A549 (cell line): ENCODE measurements around the gene MXI1. TPM values are rescaled to one million over a fixed set of nuclear protein-coding genes. Genes with fewer than 3 reads are reported as not detected.
"Not testable (repeated sequence)": the region's sequence is repeated elsewhere in the genome, so short reads cannot be mapped to it uniquely, and the experiment has no call there.

Experiments used
- ATAC-seq, 2 experiments: fragments of 200-7000 bp in 1 of 2; fragments of >200 bp in 1 of 2; cut with Nextera tagmentation in 1 of 2; cut with Tn5 transposase in 1 of 2; 3 replicates each; pipeline versions ENCODE4 v1.8.0 to v1.9.1; 2018 to 2020; ENCODE audit warnings: mild to moderate bottlenecking in 1 of 2, moderate library complexity in 1 of 2
- CTCF ChIA-PET: fragments of 300-600 bp; sonication (Branson Sonifier 250); formaldehyde crosslinking; extraction: SDS; loops from one replicate; lab custom pipeline; 2021; ENCODE audit warnings: antibody characterized with exemption, inconsistent platforms; lab: Yijun Ruan, JAX
- POLR2A ChIA-PET: fragments of 350-600 bp; formaldehyde crosslinking; extraction: SDS; loops from one replicate; lab custom pipeline; 2021; ENCODE audit warnings: antibody characterized with exemption, inconsistent platforms; lab: Yijun Ruan, JAX
- DNase-seq, 2 experiments: peaks; one replicate each; pipeline versions ENCODE4 v3.0.0 to v3.0.0-alpha.2; 2011 to 2016; ENCODE audit warnings: low read depth in 1 of 2, low spot score in 1 of 2
- FAIRE-seq: peaks from 2 replicates; lab custom pipeline; 2011; peaks lifted over from hg19 to GRCh38; lab: Jason Lieb, UNC
- H3K27ac ChIP-seq, 2 experiments: fragments of >200 bp; sonication (Bioruptor Twin); formaldehyde crosslinking; 3 replicates each; pipeline ENCODE4 v1.5.1; 2016 to 2017
- H3K4me1 ChIP-seq: fragments of >200 bp; sonication (Bioruptor Twin); formaldehyde crosslinking; 3 replicates; pipeline ENCODE4 v1.6.1; 2016
- H3K4me2 ChIP-seq: fragments of >200 bp; sonication (Bioruptor Twin); formaldehyde crosslinking; 3 replicates; pipeline ENCODE4 v1.6.1; 2016
- H3K4me3 ChIP-seq: fragments of >200 bp; sonication (Bioruptor Twin); formaldehyde crosslinking; 3 replicates; pipeline ENCODE4 v1.5.1; 2016
- H3K9me3 ChIP-seq: fragments of >200 bp; sonication (Bioruptor Twin); formaldehyde crosslinking; 3 replicates; pipeline ENCODE4 v1.6.1; 2016
- BHLHE40 ChIP-seq: IDR thresholded peaks from 2 replicates; pipeline ENCODE4 v1.6.1; 2012; ENCODE audit warnings: low read depth, low read length, inconsistent platforms
- CBX8 ChIP-seq: fragments of 200-600 bp; sonication (generic); IDR thresholded peaks from 2 replicates; pipeline ENCODE4 v1.6.1; 2016
- CEBPB ChIP-seq, 2 experiments: fragments of >200 bp in 1 of 2; sonication (Bioruptor Twin) in 1 of 2; formaldehyde crosslinking in 1 of 2; IDR thresholded peaks; 2 replicates each; pipeline ENCODE4 v1.6.1; 2012 to 2016
- ESRRA ChIP-seq: fragments of 150-350 bp; IDR thresholded peaks from 2 replicates; pipeline ENCODE4 v1.6.1; 2014; ENCODE audit warnings: mild to moderate bottlenecking, low read length, borderline replicate concordance
- FOSB ChIP-seq: fragments of 250-450 bp; sonication (Bioruptor Pico); IDR thresholded peaks from 2 replicates; pipeline ENCODE4 v1.5.0; 2020; ENCODE audit warnings: mild to moderate bottlenecking, moderate library complexity
- FOXS1 ChIP-seq: fragments of 250-450 bp; sonication (Bioruptor Pico); IDR thresholded peaks from 2 replicates; pipeline ENCODE4 v1.5.0; 2020; ENCODE audit warnings: mild to moderate bottlenecking, moderate library complexity
- GATA3 ChIP-seq: IDR thresholded peaks from 2 replicates; pipeline ENCODE4 v1.6.1; 2012; ENCODE audit warnings: borderline replicate concordance
- HDAC2 ChIP-seq: fragments of 200-600 bp; sonication (generic); IDR thresholded peaks from 2 replicates; pipeline ENCODE4 v1.6.1; 2016
- HES2 ChIP-seq: fragments of >200 bp; sonication (Bioruptor Twin); formaldehyde crosslinking; IDR thresholded peaks from 2 replicates; pipeline ENCODE4 v1.6.1; 2016
- HEYL ChIP-seq: fragments of 250-450 bp; sonication (Bioruptor Pico); IDR thresholded peaks from 2 replicates; pipeline ENCODE4 v1.8.0; 2021; ENCODE audit warnings: mild to moderate bottlenecking, moderate library complexity
- HOXA7 ChIP-seq: fragments of 250-450 bp; sonication (Bioruptor Pico); IDR thresholded peaks from 2 replicates; pipeline ENCODE4 v1.5.0; 2020; ENCODE audit warnings: mild to moderate bottlenecking, moderate library complexity
- HOXB13 ChIP-seq: fragments of 250-450 bp; sonication (Bioruptor Pico); IDR thresholded peaks from 2 replicates; pipeline ENCODE4 v1.5.0; 2020; ENCODE audit warnings: low read depth, mild to moderate bottlenecking, moderate library complexity
- JUN ChIP-seq, 2 experiments: fragments of >200 bp; sonication (Bioruptor Twin); formaldehyde crosslinking; IDR thresholded peaks; 2 replicates in 1 of 2; 3 replicates in 1 of 2; pipeline ENCODE4 v1.6.1; 2016 to 2017
- MAFK ChIP-seq: fragments of 450-650 bp; IDR thresholded peaks from 2 replicates; pipeline ENCODE4 v1.6.1; 2014; ENCODE audit not compliant: partially characterized antibody
- MYC ChIP-seq: IDR thresholded peaks from 2 replicates; pipeline ENCODE4 v1.6.1; 2012; ENCODE audit warnings: mild to moderate bottlenecking, inconsistent platforms, low read length, improper control_type of control experiment, borderline replicate concordance
- NPAS2 ChIP-seq: fragments of 250-450 bp; sonication (Bioruptor Pico); IDR thresholded peaks from 2 replicates; pipeline ENCODE4 v1.8.0; 2022; ENCODE audit warnings: mild to moderate bottlenecking, moderate library complexity, borderline replicate concordance
- NR3C1 ChIP-seq: fragments of >200 bp; sonication (Bioruptor Twin); formaldehyde crosslinking; IDR thresholded peaks from 3 replicates; pipeline ENCODE4 v1.6.1; 2017
- RFX5 ChIP-seq: fragments of 450-650 bp; IDR thresholded peaks from 2 replicates; pipeline ENCODE4 v1.7.1; 2014; ENCODE audit warnings: antibody characterized with exemption, mild to moderate bottlenecking, moderate library complexity
- RNF2 ChIP-seq: fragments of 200-600 bp; sonication (generic); IDR thresholded peaks from 2 replicates; pipeline ENCODE4 v1.6.1; 2016; ENCODE audit warnings: low read depth, mild to moderate bottlenecking, antibody characterized with exemption, moderate library complexity, borderline replicate concordance
- SMC3 ChIP-seq: fragments of >200 bp; sonication (Bioruptor Twin); formaldehyde crosslinking; IDR thresholded peaks from 3 replicates; pipeline ENCODE4 v1.6.1; 2018; ENCODE audit warnings: inconsistent platforms
- ZFP36 ChIP-seq: fragments of 450-650 bp; IDR thresholded peaks from 2 replicates; pipeline ENCODE4 v1.6.1; 2014; ENCODE audit warnings: borderline replicate concordance; ENCODE audit not compliant: partially characterized antibody
- ZNF302 ChIP-seq: fragments of 250-450 bp; sonication (Bioruptor Pico); IDR thresholded peaks from 2 replicates; pipeline ENCODE4 v1.9.0; 2021; ENCODE audit warnings: inconsistent platforms, mild to moderate bottlenecking, moderate library complexity
- WGBS: methylation state at CpG from one replicate; pipeline ENCODE4 v1.1.6; 2017; ENCODE audit errors: missing lambda C conversion rate; 5-methylcytosine and 5-hydroxymethylcytosine counted together
- polyA plus RNA-seq, 4 experiments: library from polyadenylated mRNA; depleted of rRNA in 3 of 4; stranded (reverse); fragments of >200 nt; fragmentation: RNase III in 1 of 4; extraction: RNeasy Plus Mini Kit Qiagen cat#74134 plus additional on column Dnase treatment in 1 of 4; gene quantifications; 2 replicates in 3 of 4; 3 replicates in 1 of 4; pipeline ENCODE4 v1.2.3, GENCODE V29; 2011 to 2017
- TF ChIP-seq, protein P1 (sequence below): fragments of >200 bp; sonication (Bioruptor Twin); formaldehyde crosslinking; IDR thresholded peaks from 3 replicates; pipeline ENCODE4 v1.6.1; 2016
- TF ChIP-seq, protein P2 (sequence below): IDR thresholded peaks from 2 replicates; pipeline ENCODE4 v1.6.1; 2012

Gene MXI1
- polyA plus RNA-seq, 2 of the 4 experiments (the other 2 are of a cell fraction) = 7.1 to 15.7 TPM

DNA sequence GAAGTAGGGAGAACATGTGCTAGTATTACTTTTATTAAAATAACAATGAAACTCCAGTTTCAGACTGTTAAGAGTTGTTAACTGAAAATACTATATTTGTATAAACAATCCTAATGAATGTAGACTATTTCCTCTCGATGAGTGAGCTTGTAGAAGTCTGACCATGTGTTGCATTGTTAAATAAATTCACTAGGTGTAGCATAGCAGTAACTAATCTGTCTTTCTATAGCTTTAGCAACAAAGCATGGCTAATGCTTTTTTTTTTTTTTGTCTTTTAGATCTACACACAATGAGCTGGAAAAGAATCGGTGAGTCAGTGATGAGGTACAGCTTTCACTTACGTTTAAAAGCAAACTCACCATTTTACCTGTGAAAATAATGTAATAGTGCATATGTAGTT, 37.1 kb downstream of the MXI1 start:
- CTCF ChIA-PET = interaction anchor here (1.0 to 1.5 kb wide), 3 partner anchors 39 to 106 kb away, joined by 4 to 8 read pairs (median 4); no protein-coding TSS in a partner anchor
- no peak for DNase-seq
- WGBS = 73% methylated on average over 3 of the region's 3 CpGs
- Histone ChIP-seq H3K27ac (no peak overlapping the region), H3K4me2 (no peak overlapping the region), H3K4me3 (no peak overlapping the region), H3K4me1 (no peaks in the 10 kb centered on the region), H3K9me3 (no peaks in the 10 kb centered on the region)
- no peak for ATAC-seq
- no peak for FAIRE-seq
- POLR2A ChIA-PET = no interaction called here
- TF ChIP-seq CBX8 (no peak), ZFP36 (no peak), ESRRA (no peak), HOXA7 (CRISPR knock-in tag) (no peak), RFX5 (no peak), HEYL (CRISPR knock-in tag) (no peak), SMC3 (no peak), ZNF302 (CRISPR knock-in tag) (no peak), FOXS1 (no peak), MYC (no peak), HOXB13 (CRISPR knock-in tag) (no peak), BHLHE40 (no peak)
- TF ChIP-seq, protein P1, sequence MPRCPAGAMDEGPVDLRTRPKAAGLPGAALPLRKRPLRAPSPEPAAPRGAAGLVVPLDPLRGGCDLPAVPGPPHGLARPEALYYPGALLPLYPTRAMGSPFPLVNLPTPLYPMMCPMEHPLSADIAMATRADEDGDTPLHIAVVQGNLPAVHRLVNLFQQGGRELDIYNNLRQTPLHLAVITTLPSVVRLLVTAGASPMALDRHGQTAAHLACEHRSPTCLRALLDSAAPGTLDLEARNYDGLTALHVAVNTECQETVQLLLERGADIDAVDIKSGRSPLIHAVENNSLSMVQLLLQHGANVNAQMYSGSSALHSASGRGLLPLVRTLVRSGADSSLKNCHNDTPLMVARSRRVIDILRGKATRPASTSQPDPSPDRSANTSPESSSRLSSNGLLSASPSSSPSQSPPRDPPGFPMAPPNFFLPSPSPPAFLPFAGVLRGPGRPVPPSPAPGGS = no peak
- TF ChIP-seq, protein P2, sequence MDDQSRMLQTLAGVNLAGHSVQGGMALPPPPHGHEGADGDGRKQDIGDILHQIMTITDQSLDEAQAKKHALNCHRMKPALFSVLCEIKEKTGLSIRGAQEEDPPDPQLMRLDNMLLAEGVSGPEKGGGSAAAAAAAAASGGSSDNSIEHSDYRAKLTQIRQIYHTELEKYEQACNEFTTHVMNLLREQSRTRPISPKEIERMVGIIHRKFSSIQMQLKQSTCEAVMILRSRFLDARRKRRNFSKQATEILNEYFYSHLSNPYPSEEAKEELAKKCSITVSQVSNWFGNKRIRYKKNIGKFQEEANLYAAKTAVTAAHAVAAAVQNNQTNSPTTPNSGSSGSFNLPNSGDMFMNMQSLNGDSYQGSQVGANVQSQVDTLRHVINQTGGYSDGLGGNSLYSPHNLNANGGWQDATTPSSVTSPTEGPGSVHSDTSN = no peak

DNA sequence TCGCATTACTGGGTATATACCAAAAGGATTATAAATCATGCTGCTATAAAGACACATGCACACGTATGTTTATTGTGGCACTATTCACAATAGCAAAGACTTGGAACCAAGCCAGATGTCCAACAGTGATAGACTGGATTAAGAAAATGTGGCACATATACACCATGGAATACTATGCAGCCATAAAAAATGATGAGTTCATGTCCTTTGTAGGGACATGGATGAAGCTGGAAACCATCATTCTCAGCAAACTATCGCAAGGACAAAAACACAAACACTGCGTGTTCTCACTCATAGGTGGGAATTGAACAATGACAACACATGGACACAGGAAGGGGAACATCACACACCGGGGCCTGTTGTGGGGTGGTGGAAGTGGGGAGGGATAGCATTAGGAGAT, 40.4 kb downstream of the MXI1 start:
- H3K27ac ChIP-seq, H3K4me3 ChIP-seq, CTCF ChIA-PET, POLR2A ChIA-PET, H3K4me1 ChIP-seq, FAIRE-seq, ATAC-seq, H3K4me2 ChIP-seq, H3K9me3 ChIP-seq, DNase-seq: not testable (repeated sequence)
- WGBS = 74% methylated on average over 5 of the region's 5 CpGs

DNA sequence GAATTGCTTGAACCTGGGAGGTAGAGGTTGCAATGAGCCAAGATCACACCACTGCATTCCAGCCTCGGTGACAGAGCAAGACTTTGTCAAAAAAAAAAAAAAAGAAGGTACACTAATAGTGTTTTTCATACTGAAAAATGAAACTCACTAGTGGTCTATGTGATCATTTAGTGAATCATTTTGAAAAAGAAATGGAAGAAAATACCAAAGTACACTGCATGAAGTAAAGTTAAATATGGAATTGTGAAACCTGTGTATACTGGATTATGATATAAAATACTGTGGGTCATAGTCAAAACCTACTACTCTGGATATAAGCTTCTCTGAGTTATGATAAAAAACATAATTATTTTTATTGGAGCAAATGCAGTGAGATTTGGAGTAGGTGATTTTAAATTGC, 42.1 kb downstream of the MXI1 start:
- H3K4me3 ChIP-seq, H3K9me3 ChIP-seq, DNase-seq, H3K27ac ChIP-seq, ATAC-seq, POLR2A ChIA-PET, H3K4me2 ChIP-seq, H3K4me1 ChIP-seq: not testable (repeated sequence)
- peak; percentile 83 for FAIRE-seq
- 81% methylated on average over 1 of the region's 1 CpG for WGBS
- CTCF ChIA-PET = interaction anchor here (0.7 to 1.4 kb wide), 2 partner anchors 43 to 595 kb away, joined by 3 to 4 read pairs; no protein-coding TSS in a partner anchor

- H3K4me3 ChIP-seq, H3K27ac ChIP-seq, H3K4me1 ChIP-seq, POLR2A ChIA-PET, H3K4me2 ChIP-seq, ATAC-seq, DNase-seq, FAIRE-seq, H3K9me3 ChIP-seq: not testable (repeated sequence)
- CTCF ChIA-PET = interaction anchor here (0.6 kb wide), 1 partner anchor 140 kb away, joined by 5 read pairs; no protein-coding TSS in a partner anchor
- 62% methylated on average over 1 of the region's 1 CpG for WGBS
Observed at GRCh38 chr10:110251392-110251791, 44.0 kb downstream of the MXI1 start.

- POLR2A ChIA-PET = no interaction called here
- WGBS = 84% methylated on average over 1 of the region's 1 CpG
- CTCF ChIA-PET = interaction anchor here (0.7 kb wide), 1 partner anchor 46 kb away, joined by 3 read pairs; no protein-coding TSS in a partner anchor
- Histone ChIP-seq H3K9me3 (no peaks in the 10 kb centered on the region), H3K4me3 (no peak overlapping the region), H3K27ac (no peak overlapping the region), H3K4me1 (no peaks in the 10 kb centered on the region), H3K4me2 (no peak overlapping the region)
- FAIRE-seq = peak; percentile 36
- no peak for DNase-seq
- ATAC-seq = no peak
- TF ChIP-seq JUN (IDR thresholded peaks at IDR 0.05) (no peak), HDAC2 (no peak), CEBPB (IDR thresholded peaks at IDR 0.05) (no peak), RNF2 (no peak), GATA3 (no peak), HEYL (CRISPR knock-in tag) (no peak), NR3C1 (no peak), FOSB (CRISPR knock-in tag) (no peak), HES2 (no peak), RFX5 (no peak), MAFK (no peak), HOXA7 (CRISPR knock-in tag) (no peak), NPAS2 (CRISPR knock-in tag) (no peak)
- TF ChIP-seq, protein P2 = no peak
Observed at GRCh38 chr10:110252151-110252550, 44.7 kb downstream of the MXI1 start.
